Activated CD4-positive, alpha-beta T cell treated with anti-CD3 and anti-CD28 coated beads, Interleukin-2, amount 50 U/mL, for 24 hours (primary cell): Measurements from ENCODE around the gene FAM186B.

Experiments used
- DNase-seq, 2 donors: peaks; one replicate each; pipeline ENCODE4 v3.0.0-alpha.2; 2020; ENCODE audit warnings: low read depth in 1 of 2, low spot score in 1 of 2

Gene FAM186B

DNA sequence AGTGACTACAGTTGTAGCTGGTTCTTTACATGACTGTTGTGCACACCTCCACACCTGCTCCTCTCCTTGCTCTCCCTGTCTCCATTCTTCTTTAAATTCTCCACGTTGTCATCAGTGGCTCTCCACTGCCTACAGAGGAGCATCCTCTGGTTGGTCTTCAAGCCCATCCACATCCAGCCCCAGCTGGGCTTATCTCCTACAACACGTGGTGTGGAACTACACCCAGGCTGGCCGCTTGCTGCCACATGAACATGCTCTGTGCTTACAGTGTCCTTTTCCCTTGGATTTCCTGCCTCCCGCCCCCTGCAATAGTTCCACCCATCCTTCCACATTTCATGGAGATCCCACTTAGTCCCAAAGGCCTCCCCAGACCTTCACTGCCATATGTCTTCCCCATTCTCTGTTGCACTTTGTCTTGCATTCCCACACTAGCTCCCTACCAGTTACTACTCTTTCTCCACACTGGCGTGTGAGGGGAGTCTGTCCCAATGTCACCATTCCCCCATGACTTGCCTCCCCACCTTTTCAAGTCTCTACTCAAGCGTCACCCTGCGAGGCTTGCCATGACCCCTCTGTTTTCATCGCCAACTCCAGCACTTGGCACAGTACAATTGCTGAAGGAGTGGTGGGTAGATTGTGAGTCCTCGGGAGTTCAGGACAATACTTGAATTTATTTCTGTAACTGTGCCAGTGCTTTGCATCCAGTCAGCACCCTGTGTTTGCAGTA is 27.7 kb downstream of the FAM186B start:
- no peak for DNase-seq

DNA sequence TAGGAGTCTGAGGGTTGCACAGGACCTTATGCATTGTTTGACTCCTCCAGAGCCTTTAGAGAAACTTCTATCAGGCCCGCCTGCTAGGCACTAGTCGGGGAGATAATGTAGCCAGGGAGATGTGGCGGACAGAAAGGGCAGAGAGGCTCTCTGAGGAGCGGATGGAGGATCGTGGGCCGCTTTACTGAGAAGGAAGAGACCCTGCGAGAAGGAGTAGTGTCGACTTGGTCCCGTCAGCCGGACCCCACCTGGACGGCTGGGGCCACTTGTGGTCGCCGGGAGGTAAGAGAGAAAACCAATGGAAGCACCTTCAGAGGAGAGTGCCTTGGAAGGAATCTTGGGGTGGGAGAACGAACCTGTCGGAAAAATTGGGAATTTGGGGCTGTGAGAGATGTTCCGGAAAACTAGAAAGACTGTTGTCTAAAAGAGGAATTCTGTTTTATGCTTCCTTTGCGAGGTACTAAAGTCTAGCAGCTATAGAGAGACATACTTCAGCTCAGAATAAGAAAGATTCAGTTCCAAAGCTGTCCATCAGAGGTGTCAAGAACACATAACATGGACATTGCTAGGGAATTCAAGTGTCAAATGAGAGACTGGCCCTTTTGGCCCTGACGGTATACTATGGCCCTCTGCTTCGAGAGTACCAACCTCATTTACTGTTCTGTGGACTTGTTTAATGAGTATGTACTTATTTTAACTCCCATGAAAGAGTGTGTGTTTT is 36.8 kb downstream of the FAM186B start:
- no peak for DNase-seq

DNA sequence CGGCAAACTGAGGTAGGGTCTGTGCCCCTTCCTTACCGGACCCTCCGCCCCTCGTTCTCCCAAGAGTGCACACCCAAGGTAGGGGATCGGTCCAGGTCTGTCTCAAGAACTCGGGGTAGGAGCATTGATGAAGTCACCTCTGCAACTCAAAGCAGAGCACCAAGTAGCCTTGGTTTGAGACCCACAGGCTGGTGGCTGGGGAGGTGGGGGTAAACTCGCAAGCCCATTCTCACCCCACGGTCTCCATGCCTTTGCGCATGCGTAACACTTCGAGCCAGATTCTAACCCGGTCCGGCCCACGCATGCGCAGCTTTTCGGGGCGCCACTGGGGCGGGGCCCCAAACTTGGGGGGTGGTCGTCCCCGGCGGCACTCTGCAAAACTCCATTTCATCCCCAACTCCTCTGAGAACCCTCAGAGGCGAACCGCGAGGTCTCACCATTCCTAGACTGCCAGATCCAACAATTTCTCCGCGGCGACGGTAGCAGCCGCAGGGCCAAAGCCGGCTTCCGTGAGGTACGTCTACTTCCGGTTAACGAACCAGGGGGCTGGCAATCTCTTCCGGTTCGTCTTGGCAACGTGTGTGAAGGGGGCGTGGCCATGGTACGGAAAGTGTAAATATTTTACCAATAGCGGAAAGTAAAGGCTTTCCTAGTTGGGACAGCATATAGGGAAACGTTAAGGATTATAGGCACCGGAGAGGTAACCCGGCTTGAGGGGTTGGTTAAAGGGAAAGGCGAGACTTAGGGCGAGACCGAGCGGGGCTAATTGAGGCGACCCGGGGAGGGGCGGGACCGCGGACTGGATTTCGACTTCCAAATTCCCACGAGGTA is 37.6 kb downstream of the FAM186B start, which contains the start of gene MCRS1:
Gene MCRS1, minus strand, starts transcription at position 532 of the 831 bp plus-strand sequence. CDS start 1,411 bp downstream, outside the sequence.
- DNase-seq: peak; percentile 81 to 91

DNA sequence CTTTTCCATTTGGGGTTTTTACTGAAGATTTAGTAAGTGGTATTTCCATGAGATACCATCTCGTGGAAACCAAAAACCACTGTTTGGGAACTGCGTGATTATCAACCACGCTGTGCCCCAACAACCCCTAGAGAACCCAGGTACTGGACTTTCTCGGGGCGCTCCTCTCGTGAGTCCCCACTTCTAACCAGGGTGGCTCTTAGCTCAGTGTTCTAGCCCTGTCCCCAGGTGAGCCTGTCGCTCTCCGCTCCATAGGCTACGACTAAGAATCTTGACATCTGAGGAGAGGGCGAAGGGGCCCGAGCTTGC is 38.2 kb downstream of the FAM186B start:
- DNase-seq: no peak

DNA sequence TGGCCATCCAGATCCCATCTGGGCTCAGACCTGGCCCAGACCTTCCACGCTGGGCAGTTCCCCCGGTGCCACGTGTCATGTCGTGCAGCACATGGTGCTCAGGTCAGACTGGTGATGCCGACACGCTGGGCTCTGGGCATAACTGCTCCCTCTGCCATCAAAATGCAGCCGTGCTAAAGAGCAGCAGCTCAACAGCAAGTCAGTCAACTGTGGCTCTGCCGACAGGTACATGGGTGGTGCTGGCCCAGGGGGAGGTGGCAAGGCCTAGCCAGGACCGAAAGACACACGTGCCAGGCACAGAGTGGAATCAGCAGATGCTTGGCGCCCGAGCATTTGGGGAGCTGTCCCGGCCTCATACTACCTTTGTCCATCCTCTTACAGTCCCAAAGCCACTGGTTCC is 39.1 kb downstream of the FAM186B start:
- no peak for DNase-seq

DNA sequence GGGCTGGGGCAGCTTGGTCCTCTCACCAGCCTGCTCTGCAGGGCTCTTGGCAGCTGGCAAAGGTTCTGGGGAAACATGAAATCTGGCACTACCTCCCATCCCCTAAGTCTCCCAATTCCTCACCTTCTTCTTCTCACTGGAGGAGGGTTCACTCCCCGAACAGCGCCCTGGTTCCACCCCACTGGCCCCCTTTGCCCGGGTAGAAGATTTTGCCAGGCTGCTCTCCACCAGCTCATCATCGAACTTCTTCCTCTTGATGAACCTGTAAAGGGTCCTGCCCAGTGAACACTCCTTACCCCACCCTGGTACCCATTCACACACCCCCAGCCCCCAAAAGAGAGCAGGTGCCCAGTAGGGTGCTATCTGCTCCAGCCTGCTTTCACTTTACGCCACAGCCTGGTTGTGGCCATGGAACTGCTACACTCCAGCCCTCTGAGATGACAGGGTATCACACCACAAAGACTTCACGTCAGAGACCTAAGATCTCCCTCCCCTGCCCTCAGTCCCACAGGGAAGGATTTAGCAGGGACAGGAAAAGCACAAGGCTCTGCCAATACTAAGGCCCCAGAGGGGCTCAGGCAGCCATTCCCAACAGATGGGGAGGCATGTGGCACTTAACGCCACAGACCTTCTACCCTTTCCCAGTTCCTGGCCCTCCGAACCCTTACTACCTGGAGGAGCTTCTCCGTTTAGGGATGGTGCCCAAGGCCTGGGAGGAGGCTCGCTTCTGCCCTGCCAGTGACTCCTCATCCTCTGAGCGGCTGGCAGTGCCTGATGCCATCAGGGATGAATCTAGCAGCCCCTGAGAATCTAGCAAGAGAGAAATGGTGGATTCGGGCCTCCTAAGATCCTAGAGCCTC is 39.8 kb downstream of the FAM186B start:
- no peak for DNase-seq

DNA sequence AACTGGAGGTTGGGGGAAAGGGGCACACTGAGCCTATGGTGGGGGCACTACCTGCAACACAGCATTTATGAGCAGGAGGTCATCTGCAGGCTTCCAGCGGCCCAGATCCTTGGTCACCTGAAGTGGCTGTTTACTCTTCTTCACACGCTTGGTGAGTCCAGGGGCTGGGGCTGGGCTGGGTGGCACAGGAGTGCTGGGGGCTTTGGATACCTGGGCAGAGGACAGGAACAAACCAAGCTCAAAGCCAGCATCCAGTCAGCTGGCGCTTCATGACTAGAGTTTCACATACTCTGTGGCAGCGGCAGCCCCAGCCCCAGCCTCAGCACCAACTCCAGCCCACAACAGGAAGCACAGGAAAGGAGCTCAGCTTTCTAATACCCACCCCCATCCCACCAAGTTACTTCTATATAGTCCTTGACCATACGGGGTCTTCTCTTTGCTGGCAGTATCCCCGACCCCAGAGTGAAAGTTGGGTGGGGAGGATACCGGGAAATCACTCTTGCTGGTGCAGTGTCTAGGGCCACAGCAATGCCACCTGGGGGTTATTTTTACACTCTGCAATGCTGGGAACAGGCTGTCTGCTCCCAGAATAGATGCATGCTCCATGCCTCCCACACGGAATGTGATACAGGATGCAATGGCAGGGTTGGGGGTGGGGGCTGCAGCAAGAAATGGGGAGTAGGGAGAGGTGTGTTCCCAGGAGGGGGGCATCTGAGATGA is 40.6 kb downstream of the FAM186B start:
- no peak for DNase-seq

DNA sequence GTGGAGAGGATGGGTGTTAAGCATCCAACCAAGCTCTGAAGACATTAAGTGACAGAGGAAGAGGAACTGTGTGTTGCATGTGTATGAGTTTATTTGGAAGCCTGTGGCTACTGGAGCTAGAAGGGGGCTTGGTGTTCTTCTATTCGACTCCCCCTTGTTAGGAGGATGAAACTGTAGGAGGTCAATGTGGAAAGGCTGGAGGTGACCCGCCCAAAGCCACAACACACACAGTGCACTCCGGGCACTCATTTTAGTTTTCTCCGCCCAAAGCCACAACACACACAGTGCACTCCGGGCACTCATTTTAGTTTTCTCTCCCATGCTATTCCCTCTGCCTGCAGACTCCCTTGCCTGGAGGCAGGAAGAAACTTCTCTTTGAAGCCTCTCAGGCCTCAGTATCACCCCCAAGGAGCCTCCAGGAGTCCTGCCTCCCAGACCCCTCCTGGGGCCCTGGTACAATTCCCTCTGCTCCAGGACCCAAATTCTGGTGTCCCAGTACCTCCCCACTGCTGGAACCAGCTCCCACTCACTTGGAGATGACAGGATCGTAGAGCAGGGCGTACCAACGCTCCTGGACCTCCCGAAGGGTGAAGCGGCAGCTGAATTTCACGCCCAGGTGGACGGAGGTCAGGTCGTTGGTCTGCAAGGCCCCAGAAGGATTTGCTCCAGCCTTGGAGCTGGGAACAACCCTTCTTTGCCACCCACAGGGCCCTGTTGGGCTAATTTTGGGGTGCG is 41.3 kb downstream of the FAM186B start:
- no peak for DNase-seq

DNA sequence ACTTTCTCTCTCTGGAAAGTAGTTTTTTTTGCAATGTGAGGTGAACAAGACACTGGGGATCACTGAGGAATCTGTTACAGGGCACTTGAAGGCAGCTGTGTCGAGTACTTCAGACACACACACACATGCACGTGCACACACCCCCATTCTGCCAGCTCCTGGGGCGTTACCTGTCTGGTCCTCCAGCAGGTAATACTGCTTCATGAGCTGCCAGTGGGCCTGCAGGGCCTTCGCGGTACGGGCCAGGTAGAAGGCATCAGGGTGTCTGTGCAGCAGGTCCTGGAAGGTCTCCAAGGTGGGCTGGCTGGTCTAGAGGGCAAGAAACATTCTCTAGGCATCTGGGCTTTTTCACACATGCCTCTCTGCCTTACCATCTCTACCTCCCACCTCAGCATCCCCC is 42.6 kb downstream of the FAM186B start:
- no peak for DNase-seq

DNA sequence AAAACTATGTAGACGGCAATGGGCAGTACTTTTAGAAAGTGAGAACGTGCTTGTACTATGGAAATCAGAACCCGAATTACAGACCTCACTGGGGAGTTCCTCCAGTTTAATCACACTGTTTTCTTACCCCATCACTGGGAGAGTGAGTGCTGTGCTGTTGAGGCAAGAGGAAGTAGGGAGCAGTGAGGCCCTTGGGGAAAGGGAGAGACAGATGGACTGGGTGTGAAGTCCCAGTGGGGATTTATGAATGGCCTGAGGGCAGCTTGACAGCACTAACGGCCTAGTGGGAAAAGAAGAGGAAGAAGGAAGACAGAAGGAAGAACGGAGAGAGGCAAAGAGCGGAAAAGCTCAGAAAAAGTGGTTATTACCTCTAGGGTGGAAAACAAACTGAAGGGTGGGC is 43.2 kb downstream of the FAM186B start:
- DNase-seq: no peak

DNA sequence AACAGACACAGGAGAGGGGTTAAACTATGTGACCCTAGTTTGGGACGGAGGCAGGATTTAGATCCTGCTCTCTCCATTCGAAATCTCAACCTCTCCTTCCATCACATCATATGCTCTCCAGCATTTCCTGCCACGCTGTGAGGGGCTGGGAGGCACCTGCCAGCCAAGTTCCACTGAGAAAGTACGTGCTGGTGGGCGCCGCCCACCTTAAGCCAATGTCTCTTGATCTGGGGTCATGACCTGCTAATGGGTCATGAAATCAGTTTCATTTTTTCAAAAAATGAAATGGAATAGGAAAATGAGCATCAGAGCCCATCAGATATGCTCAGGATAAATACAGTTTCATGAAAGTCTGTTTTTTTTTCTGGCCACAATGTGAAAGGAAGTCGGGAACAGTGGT is 44.7 kb downstream of the FAM186B start:
- DNase-seq: no peak

DNA sequence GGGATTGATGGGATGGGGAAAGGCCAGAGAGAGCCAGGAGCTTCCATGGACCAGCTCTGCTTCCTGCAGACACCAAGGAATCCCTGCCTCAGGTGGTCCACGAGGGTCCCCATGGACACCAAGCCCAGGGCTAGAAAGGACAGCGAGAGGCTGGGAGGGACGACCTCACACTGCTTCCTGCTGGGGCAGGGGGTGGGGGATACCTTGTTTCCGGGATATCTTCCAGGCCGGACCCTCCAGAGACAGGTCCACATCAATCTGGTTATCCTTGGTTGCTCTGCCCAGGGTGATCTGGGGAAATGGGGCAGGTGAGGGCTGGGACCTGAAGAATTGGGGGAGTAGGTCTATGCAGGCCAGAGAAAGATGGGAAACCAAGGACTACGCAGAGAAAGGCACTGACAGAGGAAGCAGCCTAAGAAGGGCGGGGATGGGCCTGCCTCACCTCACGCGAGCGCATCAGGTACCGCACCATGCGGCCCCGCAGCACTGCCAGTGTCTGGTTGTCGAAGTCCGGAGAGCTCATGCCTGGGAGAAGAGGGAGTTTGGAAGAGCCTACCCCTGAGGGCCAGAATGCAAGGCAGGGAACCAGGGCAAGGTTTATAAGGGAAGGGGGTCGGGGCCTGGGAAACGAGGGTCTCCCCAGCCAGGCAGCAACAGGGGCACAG is 46.3 kb downstream of the FAM186B start:
- no peak for DNase-seq

DNA sequence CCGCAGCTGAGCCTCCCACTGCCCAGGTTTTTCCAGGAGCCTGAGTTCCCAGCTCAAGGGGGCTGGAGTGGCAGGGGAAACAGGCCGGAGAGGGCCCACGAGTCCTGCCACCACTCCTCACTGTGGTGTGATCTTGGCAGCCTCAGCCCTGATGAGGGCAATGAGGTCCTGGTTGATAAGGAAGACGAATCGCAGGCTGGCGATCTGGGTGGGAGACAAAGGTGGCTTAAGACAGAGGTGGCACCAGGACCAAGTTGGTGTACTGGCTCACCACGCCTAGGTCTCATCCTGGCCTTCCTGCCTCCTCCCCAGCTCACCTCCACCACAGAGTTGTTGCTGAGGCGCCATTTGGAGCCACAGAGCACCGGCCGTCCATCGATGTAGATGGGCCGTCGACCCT is 46.9 kb downstream of the FAM186B start:
- DNase-seq: no peak

DNA sequence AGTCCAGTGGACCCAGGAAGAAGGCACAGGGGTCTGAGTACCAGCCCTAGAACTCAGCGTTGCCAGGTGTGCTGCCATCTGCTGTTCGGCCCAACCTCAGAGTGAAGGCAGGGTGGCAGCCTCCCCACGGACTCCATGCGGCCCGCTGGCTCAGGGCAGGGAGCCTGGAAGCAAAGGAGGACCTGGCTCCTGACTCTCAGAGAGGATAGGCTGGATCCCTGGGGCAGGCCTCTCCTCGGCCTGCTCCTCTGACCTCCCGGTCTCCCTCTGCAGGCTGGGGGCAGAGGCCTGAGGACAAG is 47.6 kb downstream of the FAM186B start:
- no peak for DNase-seq

DNA sequence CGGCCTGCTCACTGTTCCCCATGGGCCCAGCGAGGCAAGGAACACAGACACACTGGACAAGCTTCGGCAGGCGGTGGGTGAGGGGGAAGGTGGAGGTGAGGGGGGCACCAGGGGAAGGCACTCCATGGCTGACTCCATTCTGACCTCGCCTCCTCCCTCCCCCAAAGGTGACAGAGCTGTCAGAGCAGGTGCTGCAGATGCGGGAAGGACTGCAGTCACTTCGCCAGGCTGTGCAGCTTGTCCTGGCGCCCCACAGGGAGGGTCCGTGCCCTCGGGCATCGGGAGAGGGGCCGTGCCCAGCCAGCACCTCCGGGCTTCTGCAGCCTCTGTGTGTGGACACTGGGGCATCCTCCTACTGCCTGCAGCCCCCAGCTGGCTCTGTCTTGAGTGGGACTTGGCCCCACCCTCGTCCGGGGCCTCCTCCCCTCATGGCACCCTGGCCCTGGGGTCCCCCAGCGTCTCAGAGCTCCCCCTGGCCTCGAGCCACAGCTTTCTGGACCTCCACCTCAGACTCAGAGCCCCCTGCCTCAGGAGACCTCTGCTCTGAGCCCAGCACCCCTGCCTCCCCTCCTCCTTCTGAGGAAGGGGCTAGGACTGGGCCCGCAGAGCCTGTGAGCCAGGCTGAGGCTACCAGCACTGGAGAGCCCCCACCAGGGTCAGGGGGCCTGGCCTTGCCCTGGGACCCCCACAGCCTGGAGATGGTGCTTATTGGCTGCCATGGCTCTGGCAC is 48.1 kb downstream of the FAM186B start:
- DNase-seq: no peak

DNA sequence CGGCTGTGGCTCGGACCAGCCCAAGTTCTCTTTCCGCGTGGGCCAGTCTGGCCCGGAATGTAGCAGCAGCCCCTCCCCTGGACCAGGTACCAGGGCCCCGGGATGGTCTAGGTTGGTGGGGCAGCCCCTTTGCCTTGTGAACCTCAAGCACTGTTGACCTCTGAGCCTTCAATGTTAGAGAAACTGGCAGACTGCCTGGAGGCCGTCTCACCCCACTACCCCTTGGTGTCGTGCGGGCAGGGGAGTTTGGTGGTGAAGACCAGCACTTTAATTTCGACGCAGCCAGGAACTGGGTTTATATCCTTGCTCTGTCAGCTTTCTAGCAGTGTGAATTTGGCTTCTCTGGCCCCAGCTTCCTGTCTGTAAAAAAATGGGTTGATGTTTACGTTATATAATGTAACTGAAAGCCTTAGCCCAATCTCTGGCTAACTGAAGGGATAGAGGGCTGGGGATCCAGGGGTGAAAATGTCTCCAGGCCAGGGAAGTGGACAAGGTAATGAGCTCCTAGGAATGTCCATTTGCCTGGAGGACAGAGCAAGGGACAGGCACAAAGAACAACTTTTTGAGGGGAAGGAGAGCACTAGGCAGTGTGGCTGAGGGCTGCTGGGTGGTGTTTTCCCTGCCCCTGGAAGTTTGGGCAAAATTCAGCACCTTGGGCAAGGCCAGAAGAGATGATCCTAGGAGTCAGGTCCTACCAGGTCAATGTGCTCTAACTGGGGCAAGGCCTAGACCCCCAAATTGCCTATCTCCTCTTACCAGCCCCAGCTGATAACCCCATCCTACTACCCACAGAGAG is 48.9 kb downstream of the FAM186B start:
- DNase-seq: no peak

DNA sequence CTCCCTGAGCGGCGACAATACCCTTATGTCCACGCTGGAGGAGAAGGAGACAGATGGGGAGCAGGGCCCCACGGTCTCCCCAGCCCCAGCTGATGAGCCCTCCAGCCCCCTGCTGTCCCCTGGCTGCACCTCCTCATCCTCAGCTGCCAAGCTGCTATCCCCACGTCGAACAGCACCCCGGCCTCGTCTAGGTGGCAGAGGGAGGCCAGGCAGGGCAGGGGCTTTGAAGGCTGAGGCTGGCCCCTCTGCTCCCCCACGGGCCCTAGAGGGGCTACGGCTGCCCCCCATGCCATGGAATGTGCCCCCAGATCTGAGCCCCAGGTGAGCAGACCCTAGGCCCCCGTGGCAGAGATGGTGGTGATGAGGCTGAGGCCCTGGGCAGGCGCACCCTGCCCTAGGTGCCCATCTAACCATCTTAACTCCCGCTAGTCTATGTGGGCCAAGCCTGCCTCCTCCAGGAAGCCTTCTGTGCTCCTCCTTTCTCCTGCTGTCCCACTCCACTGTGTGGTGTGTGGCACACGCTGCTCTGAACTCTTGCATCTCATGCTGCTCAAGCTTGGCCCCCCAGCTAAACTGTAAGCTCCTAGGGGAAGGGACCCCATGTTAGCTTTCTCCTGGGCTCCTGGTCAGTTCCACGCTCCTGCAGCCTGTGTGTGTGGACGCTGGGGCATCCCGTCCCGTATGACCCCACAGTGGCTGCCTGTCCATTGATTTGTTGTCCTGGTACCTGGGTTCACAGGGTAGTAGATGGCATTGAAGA is 49.6 kb downstream of the FAM186B start:
- no peak for DNase-seq
